ENCODE data around the gene ZNF185. TPM values are rescaled to one million over a fixed set of nuclear protein-coding genes. Genes with fewer than 3 reads are reported as not detected.

Gene ZNF185
- total RNA-seq, 1 experiment from 2014 or later, result 42.8 TPM

GRCh38 chrX:152872522-152872921, 25.3 kb upstream of the ZNF185 start:
- TF ChIP-seq CTCF (conservative IDR thresholded peaks at IDR 0.05) (no peak), EZH2 (IDR thresholded peaks at IDR 0.05; ENCODE audit: low read depth) (no peak)
- Histone ChIP-seq H3K27me3 (ENCODE audit: insufficient read depth, low read depth) (no peaks in the 10 kb centered on the region), H3F3A (ENCODE audit: insufficient read depth, low read depth) (peaks cover 4% of the 10 kb centered on the region; the same call in 1 of the 2 replicates), H3K79me2 (ENCODE audit: low read depth) (no peaks in the 10 kb centered on the region), H3K9me3 (ENCODE audit: insufficient read depth, low read depth) (no peaks in the 10 kb centered on the region), H3K4me3 (no peak overlapping the region), H2AFZ (no peak overlapping the region), H4K20me1 (ENCODE audit: insufficient read depth) (no peaks in the 10 kb centered on the region), H3K9me2 (ENCODE audit: insufficient read depth) (no peaks in the 10 kb centered on the region), H3K4me2 (no peak overlapping the region), H3K4me1 (replicated peaks; ENCODE audit: insufficient read depth) (no peaks in the 10 kb centered on the region), H3K27ac (no peak overlapping the region), H3K36me3 (ENCODE audit: low read depth) (peaks cover 22% of the 10 kb centered on the region)
- CTCF ChIA-PET, result no interaction called here
- BruUV-seq (replicated peaks), result no TSS peak
- intact Hi-C loops (cut with micrococcal nuclease; ENCODE audit: unreplicated experiment), result no loop called here
- DNase-seq, result no peak
- POLR2A ChIA-PET (ENCODE audit: unreplicated experiment), result no interaction called here

GRCh38 chrX:152873361-152873760, 24.5 kb upstream of the ZNF185 start:
- H2AFZ ChIP-seq, result no peak overlapping the region
- H4K20me1 ChIP-seq (ENCODE audit: insufficient read depth), result no peaks in the 10 kb centered on the region
- TF ChIP-seq CTCF (conservative IDR thresholded peaks at IDR 0.05) (no peak), EZH2 (IDR thresholded peaks at IDR 0.05; ENCODE audit: low read depth) (no peak)
- no peak overlapping the region for H3K27ac ChIP-seq
- intact Hi-C loops (cut with micrococcal nuclease; ENCODE audit: unreplicated experiment), result no loop called here
- H3K9me2 ChIP-seq (ENCODE audit: insufficient read depth), result no peaks in the 10 kb centered on the region
- H3K4me3 ChIP-seq, result no peak overlapping the region
- no peaks in the 10 kb centered on the region for H3K27me3 ChIP-seq (ENCODE audit: insufficient read depth, low read depth)
- ChIA-PET CTCF (no interaction called here), POLR2A (ENCODE audit: unreplicated experiment) (no interaction called here)
- peaks cover 20% of the 10 kb centered on the region for H3K36me3 ChIP-seq (ENCODE audit: low read depth)
- H3F3A ChIP-seq (ENCODE audit: insufficient read depth, low read depth), result peaks cover 4% of the 10 kb centered on the region; the same call in 1 of the 2 replicates
- no peak overlapping the region for H3K4me2 ChIP-seq
- H3K79me2 ChIP-seq (ENCODE audit: low read depth), result no peaks in the 10 kb centered on the region
- no peaks in the 10 kb centered on the region for H3K4me1 ChIP-seq (replicated peaks; ENCODE audit: insufficient read depth)
- no TSS peak for BruUV-seq (replicated peaks)
- no peak for DNase-seq
- H3K9me3 ChIP-seq (ENCODE audit: insufficient read depth, low read depth), result no peaks in the 10 kb centered on the region

- Histone ChIP-seq H3K4me3 (no peak overlapping the region), H3K27me3 (ENCODE audit: insufficient read depth, low read depth) (no peaks in the 10 kb centered on the region), H4K20me1 (ENCODE audit: insufficient read depth) (no peaks in the 10 kb centered on the region), H3K27ac (no peak overlapping the region), H3K4me2 (no peak overlapping the region), H3K9me2 (ENCODE audit: insufficient read depth) (no peaks in the 10 kb centered on the region), H3K79me2 (ENCODE audit: low read depth) (no peaks in the 10 kb centered on the region), H3F3A (ENCODE audit: insufficient read depth, low read depth) (no peaks in the 10 kb centered on the region), H2AFZ (no peak overlapping the region), H3K9me3 (ENCODE audit: insufficient read depth, low read depth) (no peaks in the 10 kb centered on the region), H3K36me3 (ENCODE audit: low read depth) (no peaks in the 10 kb centered on the region), H3K4me1 (replicated peaks; ENCODE audit: insufficient read depth) (no peaks in the 10 kb centered on the region)
- no peak for TF ChIP-seq EZH2 (IDR thresholded peaks at IDR 0.05; ENCODE audit: low read depth)
- TF ChIP-seq CTCF (conservative IDR thresholded peaks at IDR 0.05), result no peak
- intact Hi-C loops (cut with micrococcal nuclease; ENCODE audit: unreplicated experiment), result no loop called here
- no peak for DNase-seq
- CTCF ChIA-PET, result no interaction called here
- POLR2A ChIA-PET (ENCODE audit: unreplicated experiment), result no interaction called here
- BruUV-seq (replicated peaks), result no TSS peak
Measured at GRCh38 chrX:152876931-152877840, 20.7 kb upstream of the ZNF185 start.

Data from PC-9 (cell line).